ENCODE data around the gene NHLRC2.

The NHLRC2 gene

DNA sequence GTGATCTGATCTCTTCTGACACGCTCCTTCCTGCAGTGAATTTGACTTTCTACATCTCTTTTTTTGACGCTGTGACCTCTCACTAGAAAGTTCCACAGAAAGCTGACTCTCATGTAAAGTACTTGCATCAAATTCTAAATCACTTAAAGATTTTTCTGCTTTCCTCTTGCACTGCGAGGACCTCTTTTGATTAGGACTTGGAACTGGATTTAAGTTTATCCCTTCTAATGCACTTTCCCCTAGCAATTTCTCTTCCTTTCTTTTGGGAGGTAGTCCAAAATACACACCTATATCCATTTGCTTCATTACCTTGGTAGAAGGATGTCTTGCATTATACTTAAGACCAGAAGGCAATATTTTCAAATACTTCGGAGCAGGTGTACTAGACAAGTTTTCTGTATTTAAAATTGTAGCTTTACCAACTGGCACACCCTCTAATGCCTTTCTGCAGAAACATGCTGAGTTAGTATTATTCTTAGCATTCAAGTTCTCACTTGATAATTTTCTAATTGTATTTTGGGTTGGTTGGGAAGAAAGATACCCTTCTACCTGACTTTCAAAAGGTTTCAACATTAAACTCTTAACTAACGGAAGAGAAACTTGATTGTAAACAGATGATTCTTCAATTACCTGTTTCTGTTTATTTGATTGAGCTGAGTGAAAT, 5.2 kb upstream of the NHLRC2 start:
- in situ Hi-C loops (cut with MboI; ENCODE audit: low pct_unique_long_range_greater_than_20kb, low sequenced_read_pairs, unreplicated experiment), result no loop called here
- TF ChIP-seq, protein P1, sequence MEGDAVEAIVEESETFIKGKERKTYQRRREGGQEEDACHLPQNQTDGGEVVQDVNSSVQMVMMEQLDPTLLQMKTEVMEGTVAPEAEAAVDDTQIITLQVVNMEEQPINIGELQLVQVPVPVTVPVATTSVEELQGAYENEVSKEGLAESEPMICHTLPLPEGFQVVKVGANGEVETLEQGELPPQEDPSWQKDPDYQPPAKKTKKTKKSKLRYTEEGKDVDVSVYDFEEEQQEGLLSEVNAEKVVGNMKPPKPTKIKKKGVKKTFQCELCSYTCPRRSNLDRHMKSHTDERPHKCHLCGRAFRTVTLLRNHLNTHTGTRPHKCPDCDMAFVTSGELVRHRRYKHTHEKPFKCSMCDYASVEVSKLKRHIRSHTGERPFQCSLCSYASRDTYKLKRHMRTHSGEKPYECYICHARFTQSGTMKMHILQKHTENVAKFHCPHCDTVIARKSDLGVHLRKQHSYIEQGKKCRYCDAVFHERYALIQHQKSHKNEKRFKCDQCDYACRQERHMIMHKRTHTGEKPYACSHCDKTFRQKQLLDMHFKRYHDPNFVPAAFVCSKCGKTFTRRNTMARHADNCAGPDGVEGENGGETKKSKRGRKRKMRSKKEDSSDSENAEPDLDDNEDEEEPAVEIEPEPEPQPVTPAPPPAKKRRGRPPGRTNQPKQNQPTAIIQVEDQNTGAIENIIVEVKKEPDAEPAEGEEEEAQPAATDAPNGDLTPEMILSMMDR (IDR thresholded peaks at IDR 0.05; ENCODE audit: extremely low read depth, insufficient read depth, missing control alignments), result no peak
- DNase-seq (ENCODE audit: low spot score), result no peak

DNA sequence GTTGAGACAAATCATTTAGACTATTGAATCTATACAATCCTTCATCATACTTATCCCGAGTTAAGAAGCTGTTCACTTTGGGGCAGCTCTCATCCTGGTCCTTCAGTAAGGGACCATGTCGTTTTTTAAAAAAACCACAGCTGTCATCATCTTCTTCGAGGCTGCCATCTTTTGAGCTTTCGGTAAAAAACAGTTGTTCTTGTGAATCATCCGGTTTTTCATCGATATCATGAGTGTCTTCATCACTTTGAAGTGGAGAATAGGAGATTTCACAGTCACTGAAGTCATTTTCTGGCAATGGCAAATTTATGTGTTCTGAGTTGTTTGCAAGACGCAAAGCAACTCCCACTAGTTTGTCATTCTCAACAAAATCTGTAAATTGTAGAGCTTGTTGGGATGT, 4.5 kb upstream of the NHLRC2 start:
- in situ Hi-C loops (cut with MboI; ENCODE audit: low pct_unique_long_range_greater_than_20kb, low sequenced_read_pairs, unreplicated experiment), result no loop called here
- DNase-seq (ENCODE audit: low spot score), result no peak
- TF ChIP-seq, protein P1 (IDR thresholded peaks at IDR 0.05; ENCODE audit: extremely low read depth, insufficient read depth, missing control alignments), result no peak

DNA sequence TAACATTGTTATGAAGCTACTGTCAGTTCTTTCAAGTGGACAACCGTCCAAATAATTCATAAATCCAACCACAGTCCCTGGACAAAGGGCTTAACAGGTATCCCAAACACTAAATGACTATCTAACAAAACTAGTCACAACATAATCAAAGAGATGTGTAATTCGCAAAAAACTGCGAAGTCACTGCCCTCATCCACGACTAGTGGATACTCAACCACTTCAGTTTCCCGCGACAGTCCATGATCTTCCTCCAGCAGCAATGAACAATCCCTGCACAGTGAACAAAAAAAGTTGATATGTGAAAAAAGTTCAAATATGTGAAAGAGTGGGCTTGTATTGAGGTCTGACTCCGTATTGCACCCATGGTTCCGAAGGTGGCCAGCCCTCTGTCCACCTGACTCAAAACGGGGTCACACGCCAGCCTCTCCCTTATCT, 866 bp upstream of the NHLRC2 start:
- in situ Hi-C loops (cut with MboI; ENCODE audit: low pct_unique_long_range_greater_than_20kb, low sequenced_read_pairs, unreplicated experiment), result no loop called here
- TF ChIP-seq, protein P1 (IDR thresholded peaks at IDR 0.05; ENCODE audit: extremely low read depth, insufficient read depth, missing control alignments), result no peak
- DNase-seq (ENCODE audit: low spot score), result no peak

DNA sequence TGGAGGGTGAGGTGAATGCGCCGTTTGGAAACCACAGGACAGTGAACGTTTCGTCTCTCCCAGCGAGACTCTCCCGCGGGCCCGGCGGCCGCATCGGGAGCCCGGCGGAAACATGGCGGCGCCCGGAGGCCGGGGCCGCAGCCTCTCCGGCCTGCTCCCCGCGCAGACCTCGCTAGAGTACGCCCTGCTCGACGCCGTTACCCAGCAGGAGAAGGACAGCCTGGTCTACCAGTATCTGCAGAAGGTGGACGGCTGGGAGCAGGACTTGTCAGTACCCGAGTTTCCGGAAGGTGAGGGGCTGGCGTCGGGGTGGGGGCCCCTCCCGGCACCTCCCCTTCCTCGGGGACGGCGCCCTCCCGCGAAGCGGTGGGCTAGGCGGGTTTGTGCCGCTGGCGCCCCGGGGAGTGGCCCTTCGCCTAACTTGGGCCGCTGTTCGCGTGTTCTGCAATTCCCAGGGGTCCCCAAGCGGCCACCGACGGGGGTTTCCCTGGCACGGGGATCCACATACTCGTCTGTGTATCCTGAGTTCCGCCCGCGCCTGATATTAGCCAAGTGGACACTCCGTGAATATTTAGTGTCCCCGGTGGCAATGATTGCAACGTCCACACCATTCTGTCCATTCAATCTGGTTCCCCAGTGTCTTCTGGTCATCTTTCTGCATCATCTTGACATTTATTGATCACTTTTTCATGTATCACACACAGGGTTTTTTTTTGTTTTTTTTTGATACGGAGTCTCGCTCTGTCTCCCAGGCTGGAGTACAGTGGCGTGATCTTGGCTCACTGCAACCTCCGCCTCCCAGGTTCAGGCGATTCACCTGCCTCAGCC, 514 bp downstream of the NHLRC2 start:
- peak; percentile 65 for DNase-seq (ENCODE audit: low spot score)
- in situ Hi-C loops (cut with MboI; ENCODE audit: low pct_unique_long_range_greater_than_20kb, low sequenced_read_pairs, unreplicated experiment), result no loop called here
- TF ChIP-seq, protein P1 (IDR thresholded peaks at IDR 0.05; ENCODE audit: extremely low read depth, insufficient read depth, missing control alignments), result peak; percentile 3

DNA sequence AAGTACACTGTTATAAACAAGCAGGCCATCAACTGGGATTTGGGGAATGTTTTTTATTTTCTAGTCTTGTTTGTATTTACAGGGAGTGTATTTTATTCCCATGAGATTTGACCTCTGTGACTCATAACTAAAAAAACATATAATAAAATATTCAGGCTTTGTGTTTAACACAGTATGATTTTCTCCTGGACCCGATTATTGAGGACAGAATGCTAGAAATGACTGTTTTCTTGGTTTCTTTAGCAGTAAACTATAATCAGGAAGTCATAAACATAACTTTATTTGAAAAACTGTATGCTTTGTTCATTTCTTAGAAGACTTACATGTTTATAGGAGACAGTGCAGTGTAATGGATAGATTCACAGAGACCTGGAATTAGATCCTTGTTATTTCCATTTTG, 2.1 kb downstream of the NHLRC2 start:
- TF ChIP-seq, protein P1 (IDR thresholded peaks at IDR 0.05; ENCODE audit: extremely low read depth, insufficient read depth, missing control alignments), result no peak
- in situ Hi-C loops (cut with MboI; ENCODE audit: low pct_unique_long_range_greater_than_20kb, low sequenced_read_pairs, unreplicated experiment), result no loop called here
- no peak for DNase-seq (ENCODE audit: low spot score)

DNA sequence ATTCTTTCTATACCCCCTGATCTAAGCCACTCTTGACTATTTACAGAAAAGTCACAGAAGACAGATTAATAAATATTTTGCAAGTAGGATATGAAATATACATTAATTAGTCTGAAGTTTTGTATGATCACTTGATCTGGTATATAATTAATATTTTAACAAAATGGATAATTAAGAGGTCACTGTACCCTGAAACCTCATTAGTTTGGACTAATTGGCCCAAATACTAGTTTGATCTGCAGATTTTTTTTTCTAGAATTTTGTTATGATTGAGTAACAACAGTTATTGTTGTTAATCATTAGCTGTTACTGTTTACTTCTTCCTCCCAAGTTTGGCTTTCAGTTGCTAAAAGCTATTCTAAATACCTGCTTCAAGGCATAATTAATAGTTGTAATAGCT, 2.7 kb downstream of the NHLRC2 start:
- in situ Hi-C loops (cut with MboI; ENCODE audit: low pct_unique_long_range_greater_than_20kb, low sequenced_read_pairs, unreplicated experiment), result no loop called here
- TF ChIP-seq, protein P1 (IDR thresholded peaks at IDR 0.05; ENCODE audit: extremely low read depth, insufficient read depth, missing control alignments), result no peak

More for the DNA sequence above, 2.7 kb downstream of the NHLRC2 start:
- DNase-seq (ENCODE audit: low spot score), result no peak

All from GM13977 (cell line).